GM04503 (cell line): ENCODE results near the gene TRPM1.

Experiments used
- DNase-seq: peaks from one replicate; pipeline ENCODE4 v3.0.0-alpha.2; 2012; ENCODE audit warnings: low read depth

Gene TRPM1

GRCh38 chr15:30963681-30964080 is 137.8 kb downstream of the TRPM1 start:
- DNase-seq = no peak

GRCh38 chr15:30962659-30963058 is 138.9 kb downstream of the TRPM1 start:
- DNase-seq = no peak

GRCh38 chr15:30962079-30962478 is 139.4 kb downstream of the TRPM1 start:
- no peak for DNase-seq

- DNase-seq = no peak
Observed at GRCh38 chr15:30958219-30958618, 143.3 kb downstream of the TRPM1 start.

- no peak for DNase-seq
Observed at GRCh38 chr15:30956216-30957124, 145.1 kb downstream of the TRPM1 start.

GRCh38 chr15:30954674-30955073 is 146.9 kb downstream of the TRPM1 start:
- no peak for DNase-seq

GRCh38 chr15:30953731-30954378 is 147.7 kb downstream of the TRPM1 start:
- DNase-seq = peak; percentile 83

- DNase-seq = no peak
Observed at GRCh38 chr15:30953183-30953582, 148.3 kb downstream of the TRPM1 start.
